Stimulated activated effector memory CD8-positive, alpha-beta T cell treated with anti-CD3 and anti-CD28 coated beads, Interleukin-12 subunit alpha, Interleukin-12 subunit beta, amount 100 ng/mL, for 72 hours (primary cell): ENCODE data around the gene KLHL42.
A peak's percentile ranks its signal among the peaks of the same experiment; 100 is the strongest.
"Not testable (repeated sequence)": the region's sequence is repeated elsewhere in the genome, so short reads cannot be mapped to it uniquely, and the experiment has no call there.

Experiments
- ATAC-seq: fragments of 150-1000 bp; cut with Tn5 transposase; 2 replicates; pipeline ENCODE4 v1.10.0; 2021
- DNase-seq, 2 donors: peaks; one replicate each; pipeline ENCODE4 v3.0.0; 2021 to 2022; ENCODE audit warnings: low spot score in 2 of 2
- H3K27ac Mint-ChIP-seq: one replicate; pipeline ENCODE4 v1.8.0; 2022; ENCODE audit warnings: mild to moderate bottlenecking, mixed read lengths
- H3K36me3 Mint-ChIP-seq: one replicate; pipeline ENCODE4 v1.8.0; 2022; ENCODE audit warnings: mild to moderate bottlenecking, mixed read lengths
- H3K4me1 Mint-ChIP-seq: one replicate; pipeline ENCODE4 v1.8.0; 2022; ENCODE audit warnings: mixed read lengths
- H3K4me3 Mint-ChIP-seq: one replicate; pipeline ENCODE4 v1.8.0; 2022; ENCODE audit warnings: mild to moderate bottlenecking, mixed read lengths
- H3K9me3 Mint-ChIP-seq: one replicate; pipeline ENCODE4 v1.8.0; 2022; ENCODE audit warnings: mixed read lengths

KLHL42 gene

GRCh38 chr12:27820564-27820963 is 40.5 kb downstream of the KLHL42 start:
- no peak for ATAC-seq
- Mint-ChIP-seq H3K4me3 (no peak overlapping the region), H3K4me1 (peaks cover 36% of the 10 kb centered on the region)

GRCh38 chr12:27821259-27821973 is 41.4 kb downstream of the KLHL42 start:
- Mint-ChIP-seq H3K4me3 (peak overlapping the region; percentile 14), H3K9me3 (no peaks in the 10 kb centered on the region), H3K36me3 (peaks cover 14% of the 10 kb centered on the region), H3K27ac (peak overlapping the region; percentile 75), H3K4me1 (peaks cover 42% of the 10 kb centered on the region)
- peak; percentile 34 to 68 for DNase-seq
- no peak for ATAC-seq

More at GRCh38 chr12:27820564-27820963, 40.5 kb downstream of the KLHL42 start:
- Mint-ChIP-seq H3K36me3 (peaks cover 14% of the 10 kb centered on the region), H3K27ac (no peak overlapping the region), H3K9me3 (no peaks in the 10 kb centered on the region)
- DNase-seq: no peak

- Mint-ChIP-seq H3K9me3 (no peaks in the 10 kb centered on the region), H3K4me1 (peaks cover 43% of the 10 kb centered on the region), H3K36me3 (peaks cover 14% of the 10 kb centered on the region), H3K4me3 (peak overlapping the region; percentile 14), H3K27ac (peak overlapping the region; percentile 75)
- DNase-seq (peak; percentile 48 to 90), ATAC-seq (peak; percentile 94)
Observed at GRCh38 chr12:27822076-27822712, 42.2 kb downstream of the KLHL42 start.

GRCh38 chr12:27823038-27823437 is 43.0 kb downstream of the KLHL42 start:
- Mint-ChIP-seq H3K4me3 (peak overlapping the region; percentile 14), H3K4me1 (peaks cover 43% of the 10 kb centered on the region), H3K27ac (peak overlapping the region; percentile 75), H3K9me3 (no peaks in the 10 kb centered on the region), H3K36me3 (peaks cover 14% of the 10 kb centered on the region)
- DNase-seq (no peak), ATAC-seq (no peak)

GRCh38 chr12:27824126-27824842 is 44.3 kb downstream of the KLHL42 start:
- DNase-seq (peak in 1 of 2 donors; percentile 57), ATAC-seq (peak; percentile 23)
- Mint-ChIP-seq H3K9me3 (no peaks in the 10 kb centered on the region), H3K4me3 (peak overlapping the region; percentile 37), H3K36me3 (peaks cover 14% of the 10 kb centered on the region), H3K27ac (peak overlapping the region; percentile 10), H3K4me1 (peaks cover 43% of the 10 kb centered on the region)

- no peak overlapping the region for H3K27ac Mint-ChIP-seq
- H3K9me3 Mint-ChIP-seq: no peaks in the 10 kb centered on the region
- ATAC-seq (no peak), DNase-seq (no peak)
- no peak overlapping the region for H3K4me3 Mint-ChIP-seq
- H3K4me1 Mint-ChIP-seq: peaks cover 43% of the 10 kb centered on the region
- H3K36me3 Mint-ChIP-seq: peaks cover 14% of the 10 kb centered on the region
Observed at GRCh38 chr12:27826076-27826475, 46.0 kb downstream of the KLHL42 start.

GRCh38 chr12:27828196-27828595 is 48.2 kb downstream of the KLHL42 start:
- DNase-seq (no peak), ATAC-seq (no peak)
- Mint-ChIP-seq H3K4me3 (no peak overlapping the region), H3K36me3 (peaks cover 6% of the 10 kb centered on the region), H3K4me1 (peaks cover 22% of the 10 kb centered on the region), H3K27ac (no peak overlapping the region), H3K9me3 (no peaks in the 10 kb centered on the region)

- no peaks in the 10 kb centered on the region for H3K9me3 Mint-ChIP-seq
- no peaks in the 10 kb centered on the region for H3K36me3 Mint-ChIP-seq
- DNase-seq (no peak), ATAC-seq (no peak)
- no peak overlapping the region for H3K4me3 Mint-ChIP-seq
- no peak overlapping the region for H3K27ac Mint-ChIP-seq
- no peaks in the 10 kb centered on the region for H3K4me1 Mint-ChIP-seq
Observed at GRCh38 chr12:27838543-27839185, 58.6 kb downstream of the KLHL42 start.

GRCh38 chr12:27840229-27840999 is 60.4 kb downstream of the KLHL42 start:
- H3K4me1 Mint-ChIP-seq: no peaks in the 10 kb centered on the region
- ATAC-seq (no peak), DNase-seq (no peak)
- H3K4me3 Mint-ChIP-seq: no peak overlapping the region
- no peak overlapping the region for H3K27ac Mint-ChIP-seq
- no peaks in the 10 kb centered on the region for H3K9me3 Mint-ChIP-seq
- H3K36me3 Mint-ChIP-seq: no peaks in the 10 kb centered on the region

GRCh38 chr12:27841392-27841882 is 61.4 kb downstream of the KLHL42 start:
- Mint-ChIP-seq H3K4me1 (no peaks in the 10 kb centered on the region), H3K27ac (no peak overlapping the region), H3K9me3 (no peaks in the 10 kb centered on the region), H3K4me3 (no peak overlapping the region), H3K36me3 (no peaks in the 10 kb centered on the region)
- DNase-seq (no peak), ATAC-seq (no peak)

GRCh38 chr12:27843714-27844245 is 63.7 kb downstream of the KLHL42 start:
- Mint-ChIP-seq H3K9me3 (no peaks in the 10 kb centered on the region), H3K27ac (no peak overlapping the region), H3K4me1 (no peaks in the 10 kb centered on the region), H3K4me3 (no peak overlapping the region), H3K36me3 (no peaks in the 10 kb centered on the region)
- DNase-seq (no peak), ATAC-seq (no peak)

- no peaks in the 10 kb centered on the region for H3K9me3 Mint-ChIP-seq
- H3K4me3 Mint-ChIP-seq: no peak overlapping the region
- DNase-seq (no peak), ATAC-seq (no peak)
- H3K27ac Mint-ChIP-seq: no peak overlapping the region
- no peaks in the 10 kb centered on the region for H3K4me1 Mint-ChIP-seq
- H3K36me3 Mint-ChIP-seq: no peaks in the 10 kb centered on the region
Observed at GRCh38 chr12:27844366-27845090, 64.5 kb downstream of the KLHL42 start.

GRCh38 chr12:27845187-27845586 is 65.2 kb downstream of the KLHL42 start:
- Mint-ChIP-seq H3K27ac (no peak overlapping the region), H3K9me3 (no peaks in the 10 kb centered on the region), H3K4me1 (no peaks in the 10 kb centered on the region), H3K36me3 (no peaks in the 10 kb centered on the region), H3K4me3 (no peak overlapping the region)
- ATAC-seq: no peak
- DNase-seq: no peak

- not testable (repeated sequence) for H3K9me3 Mint-ChIP-seq, H3K36me3 Mint-ChIP-seq, H3K4me3 Mint-ChIP-seq, ATAC-seq, H3K4me1 Mint-ChIP-seq, H3K27ac Mint-ChIP-seq, DNase-seq
Observed at GRCh38 chr12:27845706-27846105, 65.7 kb downstream of the KLHL42 start.
